Fibroblast of lung (primary cell): ENCODE data around the gene DNAJA3.

Experiments used
- CTCF ChIP-seq, 2 donors: IDR thresholded peaks in 1 of 2; conservative IDR thresholded peaks in 1 of 2; 1 replicate in 1 of 2; 2 replicates in 1 of 2; pipeline ENCODE4 v1.5.1; 2011 to 2012; ENCODE audit warnings: low read length in 2 of 2, control low read depth in 1 of 2, inconsistent platforms in 1 of 2, low read depth in 1 of 2, mild to moderate bottlenecking in 1 of 2
- EZH2 ChIP-seq: IDR thresholded peaks from 2 replicates; pipeline ENCODE4 v1.5.1; 2012; ENCODE audit warnings: low read length, control low read depth, mild to moderate bottlenecking; ENCODE audit errors: missing control alignments

- TF ChIP-seq CTCF (conservative IDR thresholded peaks at IDR 0.05 in 1 of 2, IDR thresholded peaks at IDR 0.05 in 1 of 2; ENCODE audit: low read depth in 1 of 2, low read length in 2 of 2) = no peak
- TF ChIP-seq EZH2 = no peak
These were observed 1.2 kb downstream of the DNAJA3 start for GRCh38 chr16:4426722-4427372.
